ENCODE data around the gene ZBTB7C.

DNA sequence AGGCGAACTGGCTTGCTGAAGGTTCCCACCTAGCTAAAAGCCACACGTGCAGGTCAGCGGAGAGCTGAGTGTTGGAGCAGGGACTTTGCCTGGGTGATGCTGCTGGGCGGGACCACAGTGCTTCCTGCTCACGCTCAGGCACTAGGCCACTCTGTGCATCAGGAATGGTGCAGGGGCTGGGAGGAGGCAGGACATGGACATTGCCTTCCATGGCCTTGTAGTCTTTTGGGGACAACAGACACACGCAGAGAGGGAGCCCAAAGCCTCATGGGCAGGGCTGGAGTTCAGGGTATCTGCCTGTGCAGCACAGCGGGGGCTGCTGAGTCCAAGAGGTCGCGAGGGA is 207.2 kb downstream of the ZBTB7C start:
- no peak for TF ChIP-seq CTCF (IDR thresholded peaks at IDR 0.05)
- TF ChIP-seq POLR2A (IDR thresholded peaks at IDR 0.05) = no peak

Measured in esophagus squamous epithelium (tissue), 4 donors.